Endodermal cell (in vitro differentiated cells): ENCODE measurements around the gene PLEKHG3. TPM values are rescaled to one million over a fixed set of nuclear protein-coding genes. Genes with fewer than 3 reads are reported as not detected.

ENCODE experiments used
- DNase-seq: peaks from one replicate; pipeline ENCODE4 v3.0.0-alpha.2; 2017
- H3K27ac ChIP-seq: 2 replicates; pipeline ENCODE4 v1.5.1; 2013; ENCODE audit warnings: mild to moderate bottlenecking, low read depth, low read length, moderate library complexity
- H3K27me3 ChIP-seq: 2 replicates; pipeline ENCODE4 v1.6.1; 2013; ENCODE audit warnings: mild to moderate bottlenecking, low read length, moderate library complexity; ENCODE audit not compliant: insufficient read depth, control insufficient read depth, poor library complexity, severe bottlenecking
- H3K36me3 ChIP-seq: 2 replicates; pipeline ENCODE4 v1.7.0; 2013; ENCODE audit warnings: mild to moderate bottlenecking, low read length, moderate library complexity; ENCODE audit not compliant: control insufficient read depth, insufficient read depth
- H3K4me1 ChIP-seq: one replicate; pipeline ENCODE4 v1.7.0; 2013; ENCODE audit warnings: low read length; ENCODE audit not compliant: control insufficient read depth, insufficient read depth
- H3K4me3 ChIP-seq: 2 replicates; pipeline ENCODE4 v1.5.1; 2013; ENCODE audit warnings: mild to moderate bottlenecking, low read length, moderate library complexity
- H3K9ac ChIP-seq: 2 replicates; pipeline ENCODE4 v1.6.1; 2013; ENCODE audit warnings: mild to moderate bottlenecking, low read length, moderate library complexity; ENCODE audit not compliant: poor library complexity, severe bottlenecking; ENCODE audit errors: extremely low read depth
- H3K9me3 ChIP-seq: 2 replicates; pipeline ENCODE4 v1.6.1; 2013; ENCODE audit warnings: mild to moderate bottlenecking, low read length, moderate library complexity; ENCODE audit not compliant: control insufficient read depth
- H3K27ac Mint-ChIP-seq: 2 replicates; pipeline ENCODE4 v1.8.0; 2020; ENCODE audit warnings: mixed read lengths
- H3K27me3 Mint-ChIP-seq: 2 replicates; pipeline ENCODE4 v1.8.0; 2021; ENCODE audit warnings: mild to moderate bottlenecking, mixed read lengths; ENCODE audit not compliant: insufficient read depth
- H3K36me3 Mint-ChIP-seq: 2 replicates; pipeline ENCODE4 v1.8.0; 2020; ENCODE audit warnings: low read depth, mixed read lengths
- H3K4me1 Mint-ChIP-seq: 2 replicates; pipeline ENCODE4 v1.8.0; 2020; ENCODE audit warnings: mixed read lengths
- H3K4me3 Mint-ChIP-seq: 2 replicates; pipeline ENCODE4 v1.8.0; 2020; ENCODE audit warnings: mild to moderate bottlenecking, moderate library complexity, mixed read lengths
- H3K9me3 Mint-ChIP-seq: 2 replicates; pipeline ENCODE4 v1.8.0; 2020; ENCODE audit warnings: mild to moderate bottlenecking, mixed read lengths
- CTCF ChIP-seq: fragments of 200-600 bp; sonication (generic); conservative IDR thresholded peaks from 2 replicates; pipeline ENCODE4 v1.5.0; 2021; ENCODE audit warnings: antibody characterized with exemption, mild to moderate bottlenecking
- WGBS, 2 experiments: methylation state at CpG; one replicate each; pipeline versions ENCODE4 v1.1.5 to v1.1.7; 2013; ENCODE audit warnings: missing lambda C conversion rate in 2 of 2, mixed read lengths in 1 of 2; ENCODE audit not compliant: insufficient coverage in 1 of 2, insufficient read length in 1 of 2; 5-methylcytosine and 5-hydroxymethylcytosine counted together
- total RNA-seq, 2 donors: library from RNA; stranded (reverse); fragmentation: NEBNext Ultra II Directional in 1 of 2; extraction: Animal tissue kit (Norgen Biotek cat#: 25700) in 1 of 2; gene quantifications; 2 replicates in 1 of 2; 3 replicates in 1 of 2; pipeline ENCODE4 v1.2.1, GENCODE V29; 2021

Gene PLEKHG3
- total RNA-seq, 2 donors from 2014 or later, result 31.7 to 52.6 TPM

DNA sequence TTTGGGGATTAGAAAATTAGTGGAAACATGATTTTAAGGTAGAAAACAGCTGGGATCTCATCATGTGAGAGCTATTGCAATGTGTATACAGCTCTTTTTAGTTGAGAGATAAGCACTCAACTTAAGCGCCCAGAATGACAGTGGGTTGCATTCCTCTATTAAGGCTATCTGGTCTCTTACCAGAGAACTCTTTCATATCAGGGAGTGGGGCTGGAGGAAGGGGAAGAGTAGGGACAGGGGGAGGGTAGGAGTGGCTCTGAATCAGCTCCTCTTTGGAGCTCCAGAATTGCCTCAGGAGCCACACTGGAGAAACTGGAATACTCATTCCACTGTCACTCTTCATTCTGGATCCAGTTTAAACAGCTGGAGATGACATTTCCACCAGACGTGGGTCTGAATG, 9.2 kb upstream of the PLEKHG3 start:
- no peak overlapping the region for H3K4me3 ChIP-seq
- Mint-ChIP-seq H3K27ac (no peak overlapping the region), H3K27me3 (peaks cover 75% of the 10 kb centered on the region), H3K36me3 (no peaks in the 10 kb centered on the region), H3K4me3 (no peak overlapping the region), H3K4me1 (peaks cover 16% of the 10 kb centered on the region), H3K9me3 (no peaks in the 10 kb centered on the region)
- H3K9ac ChIP-seq, result no peak overlapping the region
- peak; percentile 31 for DNase-seq
- H3K9me3 ChIP-seq, result no peaks in the 10 kb centered on the region
- H3K36me3 ChIP-seq, result no peaks in the 10 kb centered on the region
- no peak for TF ChIP-seq CTCF
- no peak overlapping the region for H3K27ac ChIP-seq
- H3K4me1 ChIP-seq, result peaks cover 7% of the 10 kb centered on the region
- peaks cover 30% of the 10 kb centered on the region for H3K27me3 ChIP-seq
- WGBS, 2 experiments, result 77 to 80% methylated on average over 2 of the region's 2 CpGs

- no peaks in the 10 kb centered on the region for H3K9me3 Mint-ChIP-seq
- Histone ChIP-seq H3K27ac (no peak overlapping the region), H3K4me3 (no peak overlapping the region), H3K4me1 (peaks cover 7% of the 10 kb centered on the region), H3K36me3 (no peaks in the 10 kb centered on the region), H3K9ac (no peak overlapping the region), H3K9me3 (no peaks in the 10 kb centered on the region), H3K27me3 (peaks cover 30% of the 10 kb centered on the region)
- no peak overlapping the region for H3K27ac Mint-ChIP-seq
- TF ChIP-seq CTCF, result no peak
- peaks cover 20% of the 10 kb centered on the region for H3K4me1 Mint-ChIP-seq
- WGBS, 2 experiments, result 83 to 100% methylated on average over 1 to 4 of the region's 4 CpGs
- peak; percentile 74 for DNase-seq
- peaks cover 67% of the 10 kb centered on the region for H3K27me3 Mint-ChIP-seq
- H3K4me3 Mint-ChIP-seq, result no peak overlapping the region
- H3K36me3 Mint-ChIP-seq, result no peaks in the 10 kb centered on the region
Measured at GRCh38 chr14:64696355-64696857, 7.8 kb upstream of the PLEKHG3 start.

DNA sequence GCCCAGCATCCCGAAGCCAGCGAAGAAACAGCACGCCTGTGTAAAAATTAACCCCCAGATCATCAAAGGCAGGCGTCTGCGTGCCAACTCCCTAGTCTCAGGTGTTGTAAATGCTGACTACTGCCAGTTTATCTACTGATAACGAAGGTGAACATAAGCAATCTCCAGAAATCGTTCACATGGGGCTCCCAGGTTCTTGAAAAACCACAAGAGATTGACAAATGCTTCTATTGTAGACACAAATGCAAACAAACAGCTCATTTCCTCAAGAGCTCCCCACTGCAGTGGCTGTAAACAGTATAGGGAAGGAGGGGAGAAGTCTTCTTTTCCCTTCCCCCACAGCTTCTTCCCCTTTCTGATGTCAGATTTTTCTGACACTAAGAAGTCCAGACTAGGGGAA, 5.3 kb upstream of the PLEKHG3 start:
- H3K9me3 ChIP-seq, result no peaks in the 10 kb centered on the region
- TF ChIP-seq CTCF, result no peak
- Mint-ChIP-seq H3K27ac (peak overlapping the region; percentile 68), H3K27me3 (peaks cover 52% of the 10 kb centered on the region), H3K4me3 (peak overlapping the region; percentile 15), H3K4me1 (peaks cover 39% of the 10 kb centered on the region), H3K9me3 (no peaks in the 10 kb centered on the region), H3K36me3 (no peaks in the 10 kb centered on the region)
- H3K4me3 ChIP-seq, result no peak overlapping the region
- H3K27ac ChIP-seq, result no peak overlapping the region
- H3K36me3 ChIP-seq, result no peaks in the 10 kb centered on the region
- WGBS, 2 experiments, result 45 to 55% methylated on average over 4 to 7 of the region's 7 CpGs
- DNase-seq, result peak; percentile 51
- H3K4me1 ChIP-seq, result peaks cover 12% of the 10 kb centered on the region
- H3K27me3 ChIP-seq, result peaks cover 25% of the 10 kb centered on the region
- no peak overlapping the region for H3K9ac ChIP-seq
